KOPT-K1 (cell line): ENCODE data around the gene SULT1A3.
"Not testable (repeated sequence)": the region's sequence is repeated elsewhere in the genome, so short reads cannot be mapped to it uniquely, and the experiment has no call there.

Experiments used
- H3K27ac ChIP-seq: fragments of 200-600 bp; sonication (generic); 2 replicates; pipeline ENCODE4 v1.5.1; 2016; ENCODE audit warnings: antibody characterized with exemption, mild to moderate bottlenecking, low read depth, low read length; ENCODE audit not compliant: poor library complexity, severe bottlenecking
- H3K36me3 ChIP-seq: fragments of 200-600 bp; sonication (generic); 2 replicates; pipeline ENCODE4 v1.5.1; 2017; ENCODE audit warnings: antibody characterized with exemption, mild to moderate bottlenecking, low read length, moderate library complexity; ENCODE audit not compliant: insufficient read depth
- H3K9me3 ChIP-seq: fragments of 200-600 bp; sonication (generic); 2 replicates; pipeline ENCODE4 v1.5.1; 2017; ENCODE audit warnings: antibody characterized with exemption, low read length, mild to moderate bottlenecking; ENCODE audit not compliant: insufficient read depth, poor library complexity, severe bottlenecking

The SULT1A3 gene

GRCh38 chr16:30205541-30206236 is 6.6 kb downstream of the SULT1A3 start:
- H3K27ac ChIP-seq, H3K36me3 ChIP-seq, H3K9me3 ChIP-seq: not testable (repeated sequence)

GRCh38 chr16:30206252-30206651 is 7.2 kb downstream of the SULT1A3 start:
- H3K36me3 ChIP-seq, H3K27ac ChIP-seq: not testable (repeated sequence)

DNA sequence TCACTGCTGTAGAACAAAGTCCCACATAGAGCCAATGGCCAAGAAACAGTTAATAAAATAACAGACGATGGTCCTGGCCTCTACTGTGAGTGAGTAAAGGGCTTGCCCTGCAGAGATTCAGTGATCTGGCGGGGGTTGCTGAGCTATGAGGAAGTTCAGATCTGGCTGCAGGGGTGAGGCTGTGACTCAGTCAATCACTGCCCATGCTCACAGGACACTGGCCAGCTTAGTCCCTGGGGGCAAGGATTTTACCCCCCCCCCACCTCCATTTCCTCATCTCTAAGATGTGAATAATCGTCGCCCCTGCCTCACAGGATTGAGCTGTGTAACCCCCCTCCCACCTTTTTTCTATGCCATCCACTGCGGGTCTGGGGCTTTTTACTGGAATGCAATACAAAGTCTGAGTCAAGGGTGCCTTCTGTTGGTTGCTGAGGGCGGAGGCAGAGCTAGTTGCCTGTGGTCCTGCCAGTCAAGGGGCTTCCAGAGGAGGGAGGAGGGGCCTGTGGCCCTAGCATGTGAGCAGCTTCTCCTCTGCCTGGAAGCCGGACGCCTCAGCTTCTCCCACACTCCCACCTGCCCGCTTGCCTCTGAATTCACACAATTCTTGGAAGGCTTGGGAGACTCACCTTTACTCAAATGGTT is 8.1 kb downstream of the SULT1A3 start:
- H3K36me3 ChIP-seq, H3K27ac ChIP-seq, H3K9me3 ChIP-seq: not testable (repeated sequence)

More at GRCh38 chr16:30206252-30206651, 7.2 kb downstream of the SULT1A3 start:
- H3K9me3 ChIP-seq: not testable (repeated sequence)

DNA sequence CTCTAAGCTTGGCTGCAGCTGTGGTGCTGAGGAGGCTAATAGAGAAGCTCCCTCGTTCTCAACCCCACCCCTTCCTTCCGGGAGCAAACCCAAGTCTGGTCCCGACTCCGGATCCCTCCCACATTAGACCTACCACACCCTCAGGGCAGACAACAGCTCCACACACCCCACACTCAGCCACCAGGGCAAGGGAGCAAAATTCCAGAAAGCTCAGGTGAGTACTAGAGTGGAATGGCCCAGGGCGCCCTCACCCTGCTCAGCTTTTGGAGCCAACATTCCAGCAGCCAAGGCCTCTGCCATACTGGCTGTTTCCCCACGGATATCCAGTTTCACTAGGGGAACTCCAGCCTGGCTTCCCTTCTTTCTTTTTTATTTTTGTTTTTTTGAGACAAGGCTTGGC is 10.0 kb downstream of the SULT1A3 start:
- H3K36me3 ChIP-seq, H3K9me3 ChIP-seq, H3K27ac ChIP-seq: not testable (repeated sequence)

DNA sequence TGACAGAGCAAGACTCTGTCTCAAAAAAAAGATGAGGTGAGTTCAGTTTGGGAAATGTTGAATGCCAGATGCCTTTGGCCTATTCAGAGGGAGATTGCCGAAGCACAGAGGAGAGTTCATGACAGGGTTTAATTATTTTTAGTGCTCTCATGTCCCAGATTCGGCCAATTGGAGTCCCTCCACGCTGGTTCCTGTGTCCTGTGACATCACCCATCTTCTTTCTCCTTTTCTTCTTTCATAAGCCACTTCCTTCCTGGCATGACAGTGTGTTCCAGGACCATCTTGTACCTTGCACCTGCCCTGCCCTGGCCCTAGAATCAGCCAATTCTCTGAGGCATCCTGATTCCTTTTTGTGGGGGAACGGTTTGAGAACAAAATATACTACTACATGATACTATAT is 12.4 kb downstream of the SULT1A3 start:
- H3K9me3 ChIP-seq, H3K36me3 ChIP-seq, H3K27ac ChIP-seq: not testable (repeated sequence)

- H3K36me3 ChIP-seq, H3K9me3 ChIP-seq, H3K27ac ChIP-seq: not testable (repeated sequence)
Measured at GRCh38 chr16:30217082-30217481, 18.0 kb downstream of the SULT1A3 start.

DNA sequence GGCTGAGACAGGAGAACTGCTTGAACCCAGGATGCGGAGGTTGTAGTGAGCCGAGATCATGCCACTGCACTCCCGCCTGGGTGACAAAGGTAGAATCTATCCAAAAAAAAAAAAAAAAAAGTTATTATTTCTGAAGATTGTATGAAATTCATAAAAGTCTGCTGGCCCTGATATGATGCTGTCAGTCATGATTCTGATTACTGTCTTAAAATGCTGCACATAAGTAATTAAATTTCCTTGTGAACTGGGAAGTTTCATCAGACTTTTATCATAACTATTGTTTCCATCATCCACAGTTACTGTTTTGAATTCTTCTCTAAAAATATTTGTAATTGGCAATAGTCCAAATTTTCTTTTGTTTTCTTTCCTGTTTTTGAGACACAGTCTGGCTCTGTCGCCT is 49.3 kb downstream of the SULT1A3 start, which contains the start of gene NPIPB13:
NPIPB13 (minus strand) TSS at position 101 of the 400 bp plus-strand sequence. CDS start 2,906 bp downstream, outside the sequence.
- not testable (repeated sequence) for H3K9me3 ChIP-seq, H3K27ac ChIP-seq, H3K36me3 ChIP-seq
